ENCODE data around the gene GRHPR. TPM values are rescaled to one million over a fixed set of nuclear protein-coding genes. Genes with fewer than 3 reads are reported as not detected.

The GRHPR gene
- total RNA-seq, 1 donor from 2014 or later, result 91.6 TPM

DNA sequence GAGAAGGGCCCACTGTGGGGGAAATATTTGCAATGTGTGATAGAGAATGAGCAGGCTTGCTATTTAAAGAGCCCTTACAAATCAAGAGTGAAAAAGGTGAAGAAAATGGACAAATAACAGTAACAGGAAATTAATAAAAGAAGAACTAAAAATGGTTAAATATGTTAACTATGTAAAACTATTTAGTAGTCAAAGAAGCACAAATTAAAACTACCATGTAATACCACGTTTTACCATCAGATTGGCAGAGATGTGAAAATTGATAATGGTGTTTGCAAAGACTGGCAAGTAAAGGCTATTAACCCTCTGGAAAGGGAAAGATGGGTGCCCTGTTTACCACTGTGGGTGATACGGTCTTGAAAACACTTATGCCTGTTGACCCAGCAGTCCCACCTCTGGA, 23.2 kb upstream of the GRHPR start:
- H3K4me3 ChIP-seq (ENCODE audit: low read depth, low read length), result no peak overlapping the region
- no peaks in the 10 kb centered on the region for H3K36me3 ChIP-seq (ENCODE audit: control insufficient read depth, insufficient read depth, low read length)
- DNase-seq (ENCODE audit: low read depth) (no peak), FAIRE-seq (no peak)
- TF ChIP-seq, protein P1, sequence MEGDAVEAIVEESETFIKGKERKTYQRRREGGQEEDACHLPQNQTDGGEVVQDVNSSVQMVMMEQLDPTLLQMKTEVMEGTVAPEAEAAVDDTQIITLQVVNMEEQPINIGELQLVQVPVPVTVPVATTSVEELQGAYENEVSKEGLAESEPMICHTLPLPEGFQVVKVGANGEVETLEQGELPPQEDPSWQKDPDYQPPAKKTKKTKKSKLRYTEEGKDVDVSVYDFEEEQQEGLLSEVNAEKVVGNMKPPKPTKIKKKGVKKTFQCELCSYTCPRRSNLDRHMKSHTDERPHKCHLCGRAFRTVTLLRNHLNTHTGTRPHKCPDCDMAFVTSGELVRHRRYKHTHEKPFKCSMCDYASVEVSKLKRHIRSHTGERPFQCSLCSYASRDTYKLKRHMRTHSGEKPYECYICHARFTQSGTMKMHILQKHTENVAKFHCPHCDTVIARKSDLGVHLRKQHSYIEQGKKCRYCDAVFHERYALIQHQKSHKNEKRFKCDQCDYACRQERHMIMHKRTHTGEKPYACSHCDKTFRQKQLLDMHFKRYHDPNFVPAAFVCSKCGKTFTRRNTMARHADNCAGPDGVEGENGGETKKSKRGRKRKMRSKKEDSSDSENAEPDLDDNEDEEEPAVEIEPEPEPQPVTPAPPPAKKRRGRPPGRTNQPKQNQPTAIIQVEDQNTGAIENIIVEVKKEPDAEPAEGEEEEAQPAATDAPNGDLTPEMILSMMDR (IDR thresholded peaks at IDR 0.05; ENCODE audit: insufficient read depth, low read length, severe bottlenecking), result no peak
- no peaks in the 10 kb centered on the region for H3K27me3 ChIP-seq (ENCODE audit: control insufficient read depth, insufficient read depth, low read length)

DNA sequence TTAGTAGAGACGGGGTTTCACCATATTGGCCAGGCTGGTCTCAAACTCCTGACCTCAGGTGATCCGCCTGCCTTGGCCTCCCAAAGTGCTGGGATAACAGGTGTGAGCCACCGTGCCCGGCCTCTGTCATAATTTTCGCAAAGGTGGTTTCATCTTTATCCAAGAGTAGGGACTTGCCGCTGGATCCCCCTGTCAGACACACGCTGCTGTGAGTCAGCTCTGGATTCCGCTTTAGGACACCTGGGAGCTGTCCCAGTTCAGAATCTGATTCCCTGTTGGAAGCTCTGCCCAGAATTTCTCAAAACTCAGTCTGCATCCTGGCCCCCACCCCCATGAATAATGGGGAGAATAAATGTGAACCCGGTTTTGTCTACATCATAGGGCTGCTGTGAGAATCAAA, 17.9 kb upstream of the GRHPR start:
- TF ChIP-seq, protein P1 (IDR thresholded peaks at IDR 0.05; ENCODE audit: insufficient read depth, low read length, severe bottlenecking), result no peak
- Histone ChIP-seq H3K4me3 (ENCODE audit: low read depth, low read length) (no peak overlapping the region), H3K27me3 (ENCODE audit: control insufficient read depth, insufficient read depth, low read length) (no peaks in the 10 kb centered on the region), H3K36me3 (ENCODE audit: control insufficient read depth, insufficient read depth, low read length) (no peaks in the 10 kb centered on the region)
- DNase-seq (ENCODE audit: low read depth) (no peak), FAIRE-seq (no peak)

DNA sequence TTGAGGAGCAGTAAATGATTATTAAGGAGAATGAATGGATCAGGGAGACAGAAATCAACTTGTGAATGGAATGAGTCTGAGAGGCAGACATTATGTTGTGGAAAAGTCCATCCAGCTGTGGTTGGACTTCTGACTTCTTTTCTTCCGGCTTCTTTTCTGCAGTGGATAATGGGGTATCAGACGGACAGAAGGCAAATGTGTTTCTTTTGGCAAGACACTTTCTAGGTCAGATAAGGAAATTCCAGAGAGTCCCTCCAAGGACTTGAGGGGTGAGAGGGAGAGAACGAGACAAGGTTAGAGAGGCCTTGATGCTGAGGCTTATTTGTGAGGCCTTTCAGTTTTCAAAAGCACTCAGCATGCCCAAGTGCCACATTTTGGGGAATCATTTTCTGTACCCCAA, 17.1 kb upstream of the GRHPR start:
- Histone ChIP-seq H3K36me3 (ENCODE audit: control insufficient read depth, insufficient read depth, low read length) (no peaks in the 10 kb centered on the region), H3K27me3 (ENCODE audit: control insufficient read depth, insufficient read depth, low read length) (no peaks in the 10 kb centered on the region), H3K4me3 (ENCODE audit: low read depth, low read length) (no peak overlapping the region)
- no peak for FAIRE-seq
- no peak for DNase-seq (ENCODE audit: low read depth)
- TF ChIP-seq, protein P1 (IDR thresholded peaks at IDR 0.05; ENCODE audit: insufficient read depth, low read length, severe bottlenecking), result no peak

DNA sequence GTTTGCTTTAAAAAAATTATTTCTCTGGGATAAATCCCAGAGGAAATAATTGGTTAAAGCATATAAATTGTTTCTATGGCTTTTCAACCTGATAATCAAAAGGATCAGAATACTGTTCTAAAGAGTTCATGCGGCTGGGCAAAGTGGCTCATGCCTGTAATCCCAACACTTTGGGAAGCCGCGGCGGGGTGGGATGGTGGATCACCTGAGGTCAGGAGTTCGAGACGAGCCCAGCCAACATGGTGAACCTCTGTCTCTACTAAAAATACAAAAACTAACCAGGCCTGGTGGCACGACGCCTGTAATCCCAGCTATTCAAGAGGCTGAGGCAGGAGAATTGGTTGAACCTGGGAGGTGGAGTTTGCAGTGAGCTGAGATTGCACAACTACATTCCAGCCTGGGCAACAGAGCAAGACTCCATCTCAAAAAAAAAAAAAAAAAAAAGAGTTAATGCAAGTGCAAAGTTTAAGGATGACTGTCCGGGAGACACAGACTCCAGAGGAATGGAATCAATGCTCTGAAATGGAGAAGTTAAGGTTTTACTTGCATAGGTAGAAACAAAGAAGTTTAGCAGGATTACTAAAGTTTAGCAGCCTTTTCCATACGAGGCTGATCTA, 16.6 kb upstream of the GRHPR start:
- FAIRE-seq, result no peak
- no peaks in the 10 kb centered on the region for H3K27me3 ChIP-seq (ENCODE audit: control insufficient read depth, insufficient read depth, low read length)

DNA sequence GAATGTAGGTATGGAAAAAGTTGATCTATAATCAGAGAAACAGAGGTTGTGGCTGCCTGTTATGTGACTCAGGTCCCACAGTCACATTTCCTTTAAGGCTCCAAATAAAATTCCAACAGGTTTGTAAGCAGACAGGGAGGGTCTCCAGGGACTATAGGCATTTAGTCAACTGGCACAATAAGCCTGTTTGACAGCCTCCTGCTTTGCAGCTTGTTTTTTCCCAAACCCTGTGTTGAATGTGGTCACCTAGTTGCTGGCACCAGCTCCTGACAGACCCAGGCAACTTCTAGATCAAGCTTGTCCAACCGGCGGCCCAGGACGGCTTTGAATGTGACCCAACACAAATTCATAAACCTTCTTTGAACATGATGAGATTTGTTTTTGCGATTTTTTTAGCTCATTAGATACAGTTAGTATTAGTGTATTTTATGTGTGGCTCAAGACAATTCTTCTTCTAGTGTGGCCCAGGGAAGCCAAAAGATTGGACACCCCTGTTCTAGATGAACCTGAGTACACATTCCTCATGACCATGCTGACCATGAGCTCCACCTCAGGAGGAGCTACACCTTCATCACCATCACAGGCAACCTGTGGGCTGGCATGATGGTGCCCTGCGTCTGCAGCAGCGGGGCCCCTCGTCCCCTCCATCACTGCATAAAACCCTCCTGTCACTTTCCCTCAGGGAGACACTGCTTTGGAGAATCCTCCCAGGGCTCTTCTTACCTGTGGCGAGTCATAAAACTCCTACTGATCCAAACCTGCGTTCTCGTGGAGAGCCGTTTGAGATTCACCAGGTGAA, 15.7 kb upstream of the GRHPR start:
- no peaks in the 10 kb centered on the region for H3K36me3 ChIP-seq (ENCODE audit: control insufficient read depth, insufficient read depth, low read length)
- TF ChIP-seq, protein P1 (IDR thresholded peaks at IDR 0.05; ENCODE audit: insufficient read depth, low read length, severe bottlenecking), result no peak
- H3K4me3 ChIP-seq (ENCODE audit: low read depth, low read length), result no peak overlapping the region
- no peak for DNase-seq (ENCODE audit: low read depth)
- no peak for FAIRE-seq
- H3K27me3 ChIP-seq (ENCODE audit: control insufficient read depth, insufficient read depth, low read length), result no peaks in the 10 kb centered on the region

More for the DNA sequence above, 16.6 kb upstream of the GRHPR start:
- H3K4me3 ChIP-seq (ENCODE audit: low read depth, low read length), result no peak overlapping the region
- no peaks in the 10 kb centered on the region for H3K36me3 ChIP-seq (ENCODE audit: control insufficient read depth, insufficient read depth, low read length)
- TF ChIP-seq, protein P1 (IDR thresholded peaks at IDR 0.05; ENCODE audit: insufficient read depth, low read length, severe bottlenecking), result no peak
- no peak for DNase-seq (ENCODE audit: low read depth)

Measured in bronchial epithelial cell (primary cell).